K562 (cell line): Measurements from ENCODE around the gene TRIAP1. TPM values are rescaled to one million over a fixed set of nuclear protein-coding genes. Genes with fewer than 3 reads are reported as not detected.

Experiments used
- ARID2 ChIP-seq: fragments of 450-650 bp; IDR thresholded peaks from 2 replicates; pipeline ENCODE4 v1.6.1; 2017; ENCODE audit warnings: antibody characterized with exemption, mild to moderate bottlenecking
- BMI1 ChIP-seq: fragments of 150-350 bp; IDR thresholded peaks from 2 replicates; pipeline ENCODE4 v1.6.1; 2014; ENCODE audit warnings: low read length
- CEBPB ChIP-seq: fragments of 450-650 bp; IDR thresholded peaks from 2 replicates; pipeline ENCODE4 v1.6.1; 2016; ENCODE audit warnings: missing genetic modification characterization, missing compliant biosample characterization
- DACH1 ChIP-seq: fragments of 450-650 bp; IDR thresholded peaks from 2 replicates; pipeline ENCODE4 v1.6.1; 2018; ENCODE audit not compliant: partially characterized antibody
- FOXA3 ChIP-seq, 2 experiments: fragments of 450-650 bp in 1 of 2; sonication (generic) in 1 of 2; formaldehyde crosslinking; IDR thresholded peaks in 1 of 2; conservative IDR thresholded peaks in 1 of 2; 2 replicates each; pipeline versions ENCODE4 v1.4.0 to v1.8.0; 2020 to 2022; ENCODE audit warnings: mild to moderate bottlenecking in 2 of 2, missing genetic modification reagents in 1 of 2
- GABPB1 ChIP-seq: sonication (generic); formaldehyde crosslinking; IDR thresholded peaks from 2 replicates; pipeline ENCODE4 v1.8.0; 2022; ENCODE audit warnings: mild to moderate bottlenecking, missing genetic modification reagents
- HCFC1 ChIP-seq: IDR thresholded peaks from 2 replicates; pipeline ENCODE4 v1.6.1; 2012; ENCODE audit warnings: low read depth, low read length, improper control_type of control experiment
- HDAC1 ChIP-seq, 2 experiments: fragments of 450-650 bp; IDR thresholded peaks; 2 replicates each; pipeline ENCODE4 v1.6.1; 2016 to 2017; ENCODE audit warnings: inconsistent platforms in 1 of 2, mild to moderate bottlenecking in 1 of 2, moderate library complexity in 1 of 2
- HEY1 ChIP-seq: fragments of 250-450 bp; sonication (Bioruptor Pico); IDR thresholded peaks from 2 replicates; pipeline ENCODE4 v1.5.0; 2020; ENCODE audit warnings: mild to moderate bottlenecking, moderate library complexity, borderline replicate concordance
- JUNB ChIP-seq: fragments of 450-650 bp; formaldehyde crosslinking; conservative IDR thresholded peaks from 2 replicates; pipeline ENCODE4 v1.4.0; 2020; ENCODE audit warnings: mild to moderate bottlenecking
- KLF10 ChIP-seq: fragments of 250-450 bp; sonication (Bioruptor Pico); IDR thresholded peaks from 2 replicates; pipeline ENCODE4 v1.6.1; 2021; ENCODE audit warnings: matching md5 sums
- LARP7 ChIP-seq: fragments of 450-650 bp; IDR thresholded peaks from 2 replicates; pipeline ENCODE4 v1.6.1; 2016
- NR2C1 ChIP-seq, 2 experiments: fragments of 450-650 bp; IDR thresholded peaks; 2 replicates each; pipeline ENCODE4 v1.6.1; 2017; ENCODE audit warnings: mild to moderate bottlenecking in 2 of 2, antibody characterized with exemption in 1 of 2, inconsistent platforms in 1 of 2, missing compliant biosample characterization in 1 of 2, missing genetic modification characterization in 1 of 2
- RBM39 ChIP-seq: fragments of 200-400 bp; formaldehyde crosslinking; optimal IDR thresholded peaks from 2 replicates; pipeline ENCODE3; 2018; ENCODE audit warnings: low read depth, low read length
- SIRT6 ChIP-seq: IDR thresholded peaks from one replicate; pipeline ENCODE4 v1.6.1; 2012; ENCODE audit warnings: low read depth, mild to moderate bottlenecking, control low read depth, inconsistent platforms, low read length, moderate library complexity
- SIX5 ChIP-seq, 2 experiments: IDR thresholded peaks; 2 replicates each; pipeline ENCODE4 v1.6.1; 2011; ENCODE audit warnings: low read length in 2 of 2, borderline replicate concordance in 1 of 2, low read depth in 1 of 2, mild to moderate bottlenecking in 1 of 2, moderate library complexity in 1 of 2; ENCODE audit not compliant: insufficient read depth in 1 of 2
- TFAM ChIP-seq: fragments of 250-450 bp; sonication (Bioruptor Pico); conservative IDR thresholded peaks from 2 replicates; pipeline ENCODE4 v1.5.0; 2021; ENCODE audit warnings: mild to moderate bottlenecking, moderate library complexity
- ZFP36 ChIP-seq: fragments of 150-350 bp; IDR thresholded peaks from 2 replicates; pipeline ENCODE4 v1.6.1; 2018; ENCODE audit warnings: low read length, low read depth; ENCODE audit not compliant: partially characterized antibody
- ZNF184 ChIP-seq: sonication (generic); formaldehyde crosslinking; IDR thresholded peaks from 2 replicates; pipeline ENCODE4 v1.5.0; 2020; ENCODE audit warnings: missing genetic modification reagents
- ZNF696 ChIP-seq: fragments of 250-450 bp; sonication (Bioruptor Pico); conservative IDR thresholded peaks from 2 replicates; pipeline ENCODE4 v1.4.0; 2020; ENCODE audit warnings: mild to moderate bottlenecking, moderate library complexity
- polyA plus RNA-seq, 8 experiments: library from polyadenylated mRNA; depleted of rRNA in 4 of 8; stranded (reverse) in 5 of 8; unstranded in 3 of 8; fragments of >200 nt; fragmentation: Nextera tagmentation in 2 of 8; fragmentation: Illumina TruSeq in 1 of 8; extraction: Ambion mirVana in 2 of 8; extraction: Trizol in 1 of 8; gene quantifications; 2 replicates each; pipeline versions ENCODE4 v1.2.1 to v1.2.3, GENCODE V29; 2011 to 2014; ENCODE audit warnings: inconsistent platforms in 1 of 8, missing spikeins in 1 of 8
- total RNA-seq, 7 experiments: library from RNA; depleted of rRNA in 6 of 7; stranded (reverse); fragments of >200 nt in 6 of 7; fragmentation: Illumina TruSeq in 2 of 7; extraction: Trizol in 2 of 7; gene quantifications; 2 replicates each; pipeline versions ENCODE4 v1.2.1 to v1.2.3, GENCODE V29; 2011 to 2021; ENCODE audit warnings: low replicate concordance in 1 of 7
- TF ChIP-seq, protein P1 (sequence below): sonication (generic); formaldehyde crosslinking; IDR thresholded peaks from 2 replicates; pipeline ENCODE4 v1.8.0; 2022; ENCODE audit warnings: mild to moderate bottlenecking, missing genetic modification reagents
- TF ChIP-seq, protein P2 (sequence below): fragments of 200-800 bp; sonication (Bioruptor generic); IDR thresholded peaks from 2 replicates; pipeline ENCODE4 v1.6.1; 2017; ENCODE audit warnings: missing genetic modification characterization, missing compliant biosample characterization
- TF ChIP-seq, protein P3 (sequence below): fragments of 450-650 bp; formaldehyde crosslinking; IDR thresholded peaks from 2 replicates; pipeline ENCODE4 v1.4.0; 2022; ENCODE audit warnings: mild to moderate bottlenecking, moderate library complexity

Gene TRIAP1
- total and polyA plus RNA-seq, 9 of the 15 experiments (the other 6 are each of a cell fraction or from before 2014, with no cell fraction given), result 37.3 to 354 (median 65.4) TPM

DNA sequence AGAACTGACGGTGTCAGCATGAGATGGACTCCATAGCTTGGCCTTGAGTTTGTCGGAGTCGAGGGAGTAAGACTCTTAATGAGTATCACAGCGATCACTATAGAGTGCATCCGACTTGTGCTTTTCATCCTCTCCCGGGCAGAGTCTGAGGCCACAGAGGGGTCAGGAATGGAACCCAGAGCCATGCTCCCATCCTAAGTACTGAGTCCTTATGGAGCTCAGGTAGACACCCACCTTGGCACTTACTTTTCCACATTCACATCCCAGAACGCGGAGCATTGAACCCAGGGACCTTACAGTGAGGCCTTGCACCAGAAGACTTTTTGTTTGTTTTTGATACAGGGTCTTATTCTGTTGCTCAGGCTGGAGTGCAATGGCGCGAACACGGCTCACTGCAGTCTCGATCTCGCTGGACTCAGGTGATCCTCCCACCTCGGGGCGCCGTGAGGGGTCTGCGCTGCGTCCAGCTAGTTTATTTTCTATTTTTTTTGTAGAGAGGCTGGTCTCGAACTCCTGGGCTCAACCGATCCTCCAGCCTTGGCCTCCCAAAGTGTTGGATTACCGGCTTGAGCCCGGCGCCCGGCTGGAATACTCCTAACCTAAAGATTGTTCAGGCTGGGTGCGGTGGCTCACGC, 24.1 kb upstream of the TRIAP1 start (continued):
- TF ChIP-seq TFAM (no peak), RBM39 (no peak), JUNB (CRISPR knock-in tag) (no peak), CEBPB (tag) (no peak), ZNF696 (CRISPR knock-in tag) (no peak), HEY1 (CRISPR knock-in tag) (no peak), KLF10 (CRISPR knock-in tag) (no peak), HDAC1 (IDR thresholded peaks at IDR 0.05) (no peak), ZFP36 (no peak), ARID2 (0 out of 2 replicates have a peak, but pooled peaks have one; percentile 1), HCFC1 (no peak), SIRT6 (no peak), DACH1 (no peak), GABPB1 (CRISPR knock-in tag) (0 out of 2 replicates have a peak, but pooled peaks have one; percentile 19), FOXA3 (CRISPR knock-in tag; conservative IDR thresholded peaks at IDR 0.05 in 1 of 2, IDR thresholded peaks at IDR 0.05 in 1 of 2) (0 out of 4 replicates have a peak, but pooled peaks of 1 of the 2 experiments have one; percentile 56), LARP7 (no peak), NR2C1 (IDR thresholded peaks at IDR 0.05) (no peak; the same call in 1 of the 2 replicates), NR2C1 (tag; IDR thresholded peaks at IDR 0.05) (peak; percentile 15; the same call in 1 of the 2 replicates), BMI1 (no peak), SIX5 (IDR thresholded peaks at IDR 0.05; ENCODE audit: borderline replicate concordance in 1 of 2, insufficient read depth in 1 of 2, low read depth in 1 of 2, low read length in 2 of 2) (no peak), ZNF184 (CRISPR knock-in tag) (no peak)
- TF ChIP-seq, protein P1, sequence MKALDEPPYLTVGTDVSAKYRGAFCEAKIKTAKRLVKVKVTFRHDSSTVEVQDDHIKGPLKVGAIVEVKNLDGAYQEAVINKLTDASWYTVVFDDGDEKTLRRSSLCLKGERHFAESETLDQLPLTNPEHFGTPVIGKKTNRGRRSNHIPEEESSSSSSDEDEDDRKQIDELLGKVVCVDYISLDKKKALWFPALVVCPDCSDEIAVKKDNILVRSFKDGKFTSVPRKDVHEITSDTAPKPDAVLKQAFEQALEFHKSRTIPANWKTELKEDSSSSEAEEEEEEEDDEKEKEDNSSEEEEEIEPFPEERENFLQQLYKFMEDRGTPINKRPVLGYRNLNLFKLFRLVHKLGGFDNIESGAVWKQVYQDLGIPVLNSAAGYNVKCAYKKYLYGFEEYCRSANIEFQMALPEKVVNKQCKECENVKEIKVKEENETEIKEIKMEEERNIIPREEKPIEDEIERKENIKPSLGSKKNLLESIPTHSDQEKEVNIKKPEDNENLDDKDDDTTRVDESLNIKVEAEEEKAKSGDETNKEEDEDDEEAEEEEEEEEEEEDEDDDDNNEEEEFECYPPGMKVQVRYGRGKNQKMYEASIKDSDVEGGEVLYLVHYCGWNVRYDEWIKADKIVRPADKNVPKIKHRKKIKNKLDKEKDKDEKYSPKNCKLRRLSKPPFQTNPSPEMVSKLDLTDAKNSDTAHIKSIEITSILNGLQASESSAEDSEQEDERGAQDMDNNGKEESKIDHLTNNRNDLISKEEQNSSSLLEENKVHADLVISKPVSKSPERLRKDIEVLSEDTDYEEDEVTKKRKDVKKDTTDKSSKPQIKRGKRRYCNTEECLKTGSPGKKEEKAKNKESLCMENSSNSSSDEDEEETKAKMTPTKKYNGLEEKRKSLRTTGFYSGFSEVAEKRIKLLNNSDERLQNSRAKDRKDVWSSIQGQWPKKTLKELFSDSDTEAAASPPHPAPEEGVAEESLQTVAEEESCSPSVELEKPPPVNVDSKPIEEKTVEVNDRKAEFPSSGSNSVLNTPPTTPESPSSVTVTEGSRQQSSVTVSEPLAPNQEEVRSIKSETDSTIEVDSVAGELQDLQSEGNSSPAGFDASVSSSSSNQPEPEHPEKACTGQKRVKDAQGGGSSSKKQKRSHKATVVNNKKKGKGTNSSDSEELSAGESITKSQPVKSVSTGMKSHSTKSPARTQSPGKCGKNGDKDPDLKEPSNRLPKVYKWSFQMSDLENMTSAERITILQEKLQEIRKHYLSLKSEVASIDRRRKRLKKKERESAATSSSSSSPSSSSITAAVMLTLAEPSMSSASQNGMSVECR (CRISPR knock-in tag), result peak; percentile 37; the same call in 1 of the 2 replicates
- TF ChIP-seq, protein P2, sequence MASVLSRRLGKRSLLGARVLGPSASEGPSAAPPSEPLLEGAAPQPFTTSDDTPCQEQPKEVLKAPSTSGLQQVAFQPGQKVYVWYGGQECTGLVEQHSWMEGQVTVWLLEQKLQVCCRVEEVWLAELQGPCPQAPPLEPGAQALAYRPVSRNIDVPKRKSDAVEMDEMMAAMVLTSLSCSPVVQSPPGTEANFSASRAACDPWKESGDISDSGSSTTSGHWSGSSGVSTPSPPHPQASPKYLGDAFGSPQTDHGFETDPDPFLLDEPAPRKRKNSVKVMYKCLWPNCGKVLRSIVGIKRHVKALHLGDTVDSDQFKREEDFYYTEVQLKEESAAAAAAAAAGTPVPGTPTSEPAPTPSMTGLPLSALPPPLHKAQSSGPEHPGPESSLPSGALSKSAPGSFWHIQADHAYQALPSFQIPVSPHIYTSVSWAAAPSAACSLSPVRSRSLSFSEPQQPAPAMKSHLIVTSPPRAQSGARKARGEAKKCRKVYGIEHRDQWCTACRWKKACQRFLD (CRISPR knock-in tag), result no peak
- TF ChIP-seq, protein P3, sequence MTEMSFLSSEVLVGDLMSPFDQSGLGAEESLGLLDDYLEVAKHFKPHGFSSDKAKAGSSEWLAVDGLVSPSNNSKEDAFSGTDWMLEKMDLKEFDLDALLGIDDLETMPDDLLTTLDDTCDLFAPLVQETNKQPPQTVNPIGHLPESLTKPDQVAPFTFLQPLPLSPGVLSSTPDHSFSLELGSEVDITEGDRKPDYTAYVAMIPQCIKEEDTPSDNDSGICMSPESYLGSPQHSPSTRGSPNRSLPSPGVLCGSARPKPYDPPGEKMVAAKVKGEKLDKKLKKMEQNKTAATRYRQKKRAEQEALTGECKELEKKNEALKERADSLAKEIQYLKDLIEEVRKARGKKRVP (CRISPR knock-in tag), result no peak
